ENCODE measurements around the gene TCAF1.

TCAF1 gene, protein sequence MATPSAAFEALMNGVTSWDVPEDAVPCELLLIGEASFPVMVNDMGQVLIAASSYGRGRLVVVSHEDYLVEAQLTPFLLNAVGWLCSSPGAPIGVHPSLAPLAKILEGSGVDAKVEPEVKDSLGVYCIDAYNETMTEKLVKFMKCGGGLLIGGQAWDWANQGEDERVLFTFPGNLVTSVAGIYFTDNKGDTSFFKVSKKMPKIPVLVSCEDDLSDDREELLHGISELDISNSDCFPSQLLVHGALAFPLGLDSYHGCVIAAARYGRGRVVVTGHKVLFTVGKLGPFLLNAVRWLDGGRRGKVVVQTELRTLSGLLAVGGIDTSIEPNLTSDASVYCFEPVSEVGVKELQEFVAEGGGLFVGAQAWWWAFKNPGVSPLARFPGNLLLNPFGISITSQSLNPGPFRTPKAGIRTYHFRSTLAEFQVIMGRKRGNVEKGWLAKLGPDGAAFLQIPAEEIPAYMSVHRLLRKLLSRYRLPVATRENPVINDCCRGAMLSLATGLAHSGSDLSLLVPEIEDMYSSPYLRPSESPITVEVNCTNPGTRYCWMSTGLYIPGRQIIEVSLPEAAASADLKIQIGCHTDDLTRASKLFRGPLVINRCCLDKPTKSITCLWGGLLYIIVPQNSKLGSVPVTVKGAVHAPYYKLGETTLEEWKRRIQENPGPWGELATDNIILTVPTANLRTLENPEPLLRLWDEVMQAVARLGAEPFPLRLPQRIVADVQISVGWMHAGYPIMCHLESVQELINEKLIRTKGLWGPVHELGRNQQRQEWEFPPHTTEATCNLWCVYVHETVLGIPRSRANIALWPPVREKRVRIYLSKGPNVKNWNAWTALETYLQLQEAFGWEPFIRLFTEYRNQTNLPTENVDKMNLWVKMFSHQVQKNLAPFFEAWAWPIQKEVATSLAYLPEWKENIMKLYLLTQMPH
- 13.9 to 44.2 (median 25.7) reads per million in 4 experiments for total RNA-seq

DNA sequence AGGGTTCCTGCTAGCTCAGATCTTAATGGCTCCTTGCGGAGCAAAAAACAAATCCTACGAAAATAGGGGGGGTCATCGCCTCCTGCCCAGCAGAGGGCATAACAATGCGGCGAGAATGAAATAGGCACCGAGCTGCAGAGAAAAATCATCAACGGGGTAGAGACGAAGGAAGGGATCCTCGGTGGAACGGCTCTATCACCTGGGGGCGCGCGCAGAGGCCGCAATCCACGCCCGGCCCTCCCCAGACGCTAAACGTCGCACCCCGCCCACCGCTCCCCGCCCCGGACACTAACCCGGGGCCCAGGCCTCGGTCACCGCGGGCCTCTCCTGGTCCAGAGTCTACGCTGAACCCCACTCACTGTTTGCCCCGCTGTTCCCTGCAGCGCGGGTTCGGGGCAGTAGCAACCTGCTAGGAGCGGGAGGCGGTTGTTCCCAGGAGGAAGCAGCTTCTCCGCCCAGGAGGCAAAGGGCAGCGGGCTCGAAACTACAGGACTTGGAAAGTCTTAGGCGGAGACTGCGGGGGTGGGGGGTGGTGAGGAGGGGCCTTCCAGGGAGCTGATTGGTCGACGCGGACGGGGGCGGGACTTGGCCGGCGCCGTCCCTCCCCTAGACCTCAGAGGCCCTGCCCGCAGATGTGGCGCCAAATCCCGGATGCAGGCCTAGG lies at the start of gene TCAF1:
TCAF1 (minus strand) TSS at position 509 of the 664 bp plus-strand sequence. CDS start 25,568 bp downstream, outside the sequence.
- peak; percentile 83 for DNase-seq

DNA sequence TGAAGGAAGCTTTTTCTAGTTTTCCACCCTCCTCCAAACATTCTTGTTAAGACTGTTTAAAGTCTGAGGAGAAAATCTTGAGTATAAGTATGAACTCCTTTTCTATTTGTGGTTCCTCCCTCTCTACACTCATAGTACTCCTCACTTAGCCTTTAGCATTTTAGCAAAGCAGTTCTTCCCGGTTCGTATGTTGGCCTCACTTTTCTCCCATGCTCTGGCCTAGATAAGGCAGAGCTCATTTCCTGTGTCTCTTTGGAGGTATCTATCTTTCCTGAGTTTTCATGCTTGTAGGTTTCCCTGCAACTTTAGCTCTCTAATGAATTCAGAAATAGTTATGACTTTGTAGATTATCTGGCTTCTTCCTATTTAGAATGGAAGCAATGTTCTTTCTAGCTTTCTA lies 46.8 kb upstream of the TCAF1 start:
- DNase-seq, result no peak

DNA sequence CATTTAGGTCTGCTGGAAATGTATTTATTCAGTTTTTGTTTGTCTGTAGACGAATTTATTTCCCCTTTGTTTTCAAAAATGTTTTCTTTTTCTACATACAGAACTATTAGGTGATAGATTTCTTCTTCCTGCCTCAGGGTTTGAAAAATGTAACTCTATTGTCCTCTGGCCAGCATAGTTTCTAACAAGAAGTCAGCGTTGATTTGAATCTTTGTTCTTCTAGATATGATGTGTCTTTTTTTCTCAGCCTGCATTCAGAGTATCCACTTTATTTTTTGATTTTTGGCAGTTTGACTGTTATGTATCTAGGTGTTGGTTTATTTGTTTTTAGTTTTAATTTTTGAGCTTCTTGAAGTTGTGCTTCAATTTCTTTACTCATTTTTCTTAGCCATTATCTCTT lies 45.1 kb upstream of the TCAF1 start:
- DNase-seq, result no peak

DNA sequence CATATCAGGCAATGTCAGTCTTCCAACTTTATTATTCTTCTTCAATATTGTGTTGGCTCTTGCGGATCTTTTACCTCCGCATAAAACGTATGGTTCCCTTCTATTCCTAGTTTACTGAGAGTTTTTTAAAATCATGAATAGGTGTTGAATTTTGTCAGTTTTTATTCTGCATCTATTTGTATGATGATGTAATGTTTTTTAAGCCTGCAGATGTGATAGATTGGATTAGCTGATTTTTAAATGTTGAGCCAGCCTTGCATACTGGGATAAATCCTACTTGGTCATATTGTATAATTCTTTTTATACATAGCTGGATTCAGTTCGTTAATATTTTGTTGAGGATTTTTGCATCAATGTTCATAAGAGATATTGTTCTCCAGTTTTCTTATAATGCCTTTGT lies 43.4 kb upstream of the TCAF1 start:
- no peak for DNase-seq

DNA sequence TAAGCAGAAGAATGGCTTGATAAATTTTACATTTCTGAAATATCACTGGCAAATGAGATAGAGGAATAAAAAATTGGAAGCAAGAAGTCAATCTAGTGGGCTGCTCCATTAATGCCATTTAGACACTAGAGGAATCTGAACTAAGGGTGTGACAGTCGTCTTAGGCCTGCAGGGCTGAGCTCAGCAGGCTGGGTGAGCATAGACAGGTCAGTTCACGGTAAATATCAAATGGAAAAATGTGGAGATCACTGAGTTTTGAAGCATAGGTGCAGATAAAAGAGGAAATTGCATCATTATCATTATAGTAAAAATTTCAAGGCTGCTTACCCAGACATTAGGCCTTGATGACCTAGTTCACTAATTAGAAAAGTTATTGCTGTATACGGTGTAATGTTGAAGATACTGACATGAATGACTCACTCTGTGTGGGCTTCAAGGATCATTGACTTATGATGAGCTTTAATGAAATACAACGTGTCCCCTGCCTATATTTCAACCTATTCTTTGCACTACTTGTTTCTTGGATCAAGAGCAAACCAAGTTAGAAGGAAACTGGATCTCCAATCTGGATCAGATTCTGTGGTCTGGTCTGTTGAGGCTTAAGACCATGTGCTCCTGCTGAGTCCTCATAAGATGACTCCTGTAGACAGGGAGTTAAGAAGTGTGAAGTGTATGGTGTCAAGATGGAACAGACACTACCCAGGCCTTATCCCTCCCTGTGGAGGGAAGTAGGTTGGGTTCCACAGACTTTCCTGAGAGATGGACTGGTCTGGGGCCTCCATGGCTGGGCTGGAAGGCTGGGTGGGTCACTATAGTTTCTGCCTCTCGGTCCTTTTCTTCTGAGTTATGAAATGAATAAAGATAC lies 36.6 kb upstream of the TCAF1 start:
- DNase-seq, result no peak

DNA sequence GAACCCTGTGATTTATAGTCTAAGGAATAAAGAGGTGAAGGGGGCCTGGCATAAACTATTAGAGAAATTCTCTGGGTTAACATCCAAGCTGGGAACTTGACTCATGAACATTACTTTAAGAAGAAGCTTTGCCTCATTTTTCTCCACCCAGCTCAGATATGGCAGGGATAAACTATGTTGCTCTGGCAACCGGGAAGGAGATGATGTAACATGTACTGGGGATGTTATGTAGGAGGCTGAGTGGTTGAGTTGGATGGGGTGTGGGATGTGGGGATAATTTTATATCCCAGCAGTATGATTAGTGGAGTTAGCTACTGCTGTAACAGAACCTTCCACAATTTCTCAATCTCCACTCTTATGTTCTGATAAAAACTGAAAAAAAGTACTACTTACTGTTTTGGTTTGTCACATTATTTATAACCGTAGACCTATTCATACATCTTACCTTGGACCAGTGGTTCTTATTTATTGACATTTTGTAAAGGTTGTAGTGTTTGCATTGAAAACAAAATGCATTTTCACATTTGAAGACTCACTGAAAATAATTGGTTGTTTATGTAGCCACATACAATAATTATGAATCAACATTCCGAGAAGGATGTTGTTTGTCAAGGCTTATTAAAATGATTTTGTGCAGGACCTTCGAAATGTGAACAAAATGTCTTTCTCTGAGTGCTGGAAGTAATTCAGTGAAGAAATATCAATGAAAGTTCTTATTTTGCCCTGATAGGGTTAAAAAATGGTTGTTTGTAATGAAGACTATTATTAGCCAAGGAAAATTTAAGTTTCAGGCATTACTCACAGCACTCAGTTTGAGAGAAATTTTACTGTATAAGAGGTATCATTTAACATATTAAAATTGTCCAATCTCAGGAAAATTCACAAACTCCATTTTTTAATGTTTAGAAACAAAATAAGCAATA lies 34.4 kb upstream of the TCAF1 start:
- no peak for DNase-seq

DNA sequence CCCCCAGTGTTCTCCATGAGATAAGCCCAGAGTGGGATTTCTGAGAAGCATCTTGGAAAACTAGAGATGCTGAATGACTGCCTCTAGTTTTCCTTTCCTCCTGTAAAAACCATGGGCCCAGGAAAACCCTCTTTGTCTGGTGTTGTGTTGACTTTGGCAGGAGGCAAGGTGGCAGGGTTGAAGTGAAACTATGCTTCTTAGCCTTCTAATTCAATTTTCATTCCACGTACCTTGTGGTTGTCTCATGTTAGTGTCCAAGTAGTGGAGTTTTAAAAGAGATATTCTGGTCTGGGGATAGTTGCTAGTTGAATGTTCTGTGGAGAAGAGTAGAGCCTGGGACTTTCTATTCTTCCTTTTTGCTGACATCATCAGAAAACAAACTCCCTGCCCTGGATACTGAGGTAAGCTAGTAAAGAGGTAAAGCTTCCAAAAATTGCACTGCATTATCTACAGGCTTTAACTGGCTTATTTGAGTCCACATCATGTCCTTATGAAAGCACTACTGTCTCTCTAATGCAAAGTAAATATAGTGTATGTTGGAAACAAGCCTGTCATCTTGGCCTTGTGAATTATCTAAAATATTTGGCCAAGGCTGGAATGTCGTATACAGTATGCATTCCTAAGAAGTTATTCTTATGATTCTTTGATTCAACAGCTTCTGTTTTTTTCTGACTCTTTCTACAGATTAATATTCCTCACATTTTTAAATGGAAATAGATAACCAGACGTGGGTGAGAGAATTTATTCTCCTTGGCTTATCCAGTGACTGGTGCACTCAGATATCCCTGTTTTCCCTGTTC lies 32.8 kb upstream of the TCAF1 start, which contains the start of gene OR2F2:
OR2F2 (plus strand) TSS at position 708 of the 800 bp plus-strand sequence; CDS start at position 708, 0 bp downstream.
- DNase-seq, result no peak

DNA sequence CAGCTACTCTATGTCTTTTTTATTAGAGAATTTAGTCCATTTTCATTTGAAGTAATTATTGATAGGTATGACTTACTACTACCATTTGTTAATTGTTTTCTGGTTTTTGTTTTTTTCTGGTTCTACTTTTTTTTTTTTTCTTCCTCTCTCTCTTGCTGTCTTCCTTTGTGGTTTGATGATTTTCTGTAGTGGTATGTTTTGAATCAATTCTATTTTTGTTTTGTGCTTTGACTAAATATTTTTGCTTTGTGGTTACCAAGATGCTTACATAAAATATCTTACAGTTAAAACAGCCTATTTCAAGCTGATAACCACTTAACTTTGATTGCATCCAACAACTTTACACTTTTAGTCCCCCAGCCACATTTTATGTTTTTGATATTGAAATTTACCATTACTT lies 29.8 kb upstream of the TCAF1 start:
- no peak for DNase-seq

DNA sequence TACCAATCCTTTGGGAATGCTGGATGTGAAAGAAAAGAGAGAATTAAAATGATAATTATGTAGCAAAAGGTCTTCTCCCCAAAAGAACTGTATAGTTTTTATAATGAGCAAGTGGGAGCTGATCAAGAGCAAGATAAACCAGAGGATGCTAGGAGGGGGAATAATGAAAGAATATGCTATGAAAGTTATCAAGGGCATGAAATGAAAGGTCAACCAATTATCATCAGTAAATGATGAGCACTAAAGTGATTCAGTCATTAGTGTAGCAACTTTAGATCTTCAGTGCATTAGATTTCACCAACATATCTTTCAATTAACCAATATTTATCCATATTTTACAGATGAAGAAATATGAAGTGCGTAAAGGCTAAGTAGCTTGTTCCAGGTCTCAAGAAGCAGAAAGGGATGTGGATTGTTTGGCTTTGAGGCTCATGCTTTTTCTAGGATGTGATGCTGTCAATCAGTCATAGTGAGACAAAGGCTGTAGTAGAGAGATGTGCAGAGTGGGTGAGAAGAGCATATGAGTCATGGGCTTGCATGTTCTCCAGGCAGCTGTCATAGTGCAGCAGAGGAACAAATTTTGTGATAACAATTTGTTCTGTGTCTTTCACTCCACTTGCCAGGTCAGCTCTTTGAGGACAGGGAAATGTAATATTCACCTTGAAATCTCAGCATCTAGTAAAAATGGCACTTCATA lies 27.4 kb upstream of the TCAF1 start:
- no peak for DNase-seq

DNA sequence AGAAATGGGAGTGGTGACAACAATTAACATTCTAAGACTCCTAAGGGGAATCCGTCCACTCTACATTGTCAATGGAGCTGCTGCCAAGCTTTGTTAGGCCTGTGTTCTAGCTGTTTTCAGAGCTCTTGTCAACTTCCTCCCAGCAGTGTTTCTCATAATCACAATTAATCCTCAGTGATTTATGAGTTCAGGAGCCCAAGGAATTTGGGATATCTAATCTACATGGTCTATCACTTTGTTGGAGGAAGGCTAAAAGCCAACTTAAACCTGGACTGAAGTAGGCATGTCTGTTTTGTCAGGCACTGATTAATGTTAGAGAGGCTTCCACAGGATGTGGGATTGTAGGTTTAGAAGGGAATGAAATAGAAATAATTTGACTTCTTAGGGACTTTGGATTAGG lies 22.9 kb upstream of the TCAF1 start:
- no peak for DNase-seq

DNA sequence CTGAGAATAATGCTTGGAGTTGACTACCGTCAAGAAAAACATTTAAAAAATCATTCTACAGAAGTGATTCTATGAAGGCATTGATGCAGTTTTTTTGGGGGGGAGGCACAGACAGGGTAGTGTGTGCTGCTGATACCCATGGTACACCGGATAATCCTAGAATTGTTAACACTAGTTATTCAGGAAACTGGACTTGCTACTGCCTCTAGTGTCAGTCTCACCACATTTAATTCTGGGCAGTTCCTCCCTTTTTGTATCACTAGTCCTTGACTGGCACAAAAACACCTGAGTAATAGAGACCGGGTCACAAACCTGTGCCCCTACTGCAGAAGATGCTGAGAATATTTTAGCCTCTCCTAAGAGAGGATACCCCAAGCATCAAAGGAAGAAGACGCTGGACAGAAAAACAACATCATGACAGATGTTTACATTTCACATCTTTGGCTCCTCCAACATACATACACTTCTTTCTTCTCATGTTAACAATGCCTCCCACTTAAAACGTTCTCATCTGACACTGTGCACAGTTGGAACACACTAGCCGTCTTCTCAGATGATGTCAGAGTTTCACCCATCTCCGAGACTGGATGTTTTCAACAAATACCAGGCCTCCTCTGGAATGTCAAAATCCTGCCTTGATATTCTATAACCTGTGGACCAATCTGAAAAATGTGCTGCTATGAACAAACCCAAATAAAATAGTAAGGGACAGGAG lies 13.1 kb upstream of the TCAF1 start:
- no peak for DNase-seq

DNA sequence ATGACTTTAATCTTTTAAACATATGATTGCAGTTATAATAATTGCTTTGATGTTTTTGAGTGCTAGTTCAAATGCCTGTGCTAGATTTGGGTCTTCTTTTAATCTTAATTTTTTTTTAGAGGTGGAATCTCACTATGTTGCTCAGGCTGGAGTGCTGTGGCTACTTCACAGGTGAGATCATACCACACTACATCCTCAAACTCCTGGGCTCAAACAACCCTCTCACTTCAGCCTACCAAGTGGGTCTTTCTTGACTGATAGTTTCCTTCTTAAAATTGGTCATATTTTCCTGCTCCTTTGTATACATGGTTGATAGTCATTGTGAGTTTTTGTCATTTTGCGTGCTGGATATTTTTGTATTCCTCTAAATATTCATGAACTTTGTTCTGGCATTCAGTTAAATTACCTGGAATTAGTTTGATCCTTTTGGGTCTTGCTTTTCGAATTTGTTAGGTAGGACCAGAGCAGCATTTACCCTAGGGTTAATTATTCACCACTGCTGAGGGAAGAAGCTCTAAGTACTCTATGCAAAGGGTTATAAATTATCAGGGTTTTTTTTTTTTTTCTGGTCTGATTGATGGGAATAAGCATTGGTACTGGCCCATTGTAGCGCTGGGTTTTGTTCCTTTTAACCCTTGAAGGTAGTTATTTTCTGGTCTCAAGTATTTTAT lies 12.1 kb upstream of the TCAF1 start:
- no peak for DNase-seq

DNA sequence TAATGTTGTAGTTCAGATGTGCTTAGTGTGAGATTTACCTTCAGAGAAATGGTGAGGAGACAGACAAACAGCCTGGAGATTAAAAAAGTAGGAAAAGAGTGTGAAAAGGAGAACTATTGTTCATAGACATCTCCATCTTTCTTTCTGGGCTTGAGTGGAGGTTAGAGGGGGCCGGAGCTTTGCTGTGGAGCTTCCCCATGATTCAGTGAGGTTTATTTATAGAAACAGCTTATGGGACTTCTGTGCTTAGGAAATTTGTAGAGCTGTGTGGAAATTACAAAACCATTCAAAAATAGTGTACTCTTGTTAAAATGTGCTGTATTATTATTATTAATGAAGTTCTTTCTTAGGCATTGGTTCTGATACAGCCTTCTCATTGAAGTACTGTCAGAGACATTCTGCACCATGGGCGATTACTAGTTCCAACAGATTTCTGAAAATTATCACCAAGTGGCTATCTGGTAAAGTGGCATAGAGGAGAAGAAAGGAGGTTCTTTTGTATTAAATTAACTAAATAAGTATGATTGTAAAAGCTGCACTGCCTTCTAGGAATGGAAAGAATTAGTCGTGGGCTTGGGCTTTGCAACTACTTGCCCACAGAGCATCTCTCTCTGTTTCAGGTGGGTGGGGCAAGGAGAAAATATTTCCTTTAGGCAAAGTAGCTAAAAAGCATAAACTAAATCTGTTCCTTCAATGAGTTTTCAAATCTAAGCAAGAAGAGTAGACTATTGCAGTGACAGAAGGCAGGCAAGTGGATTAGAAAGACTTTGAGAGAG lies 8.7 kb upstream of the TCAF1 start:
- DNase-seq, result no peak

DNA sequence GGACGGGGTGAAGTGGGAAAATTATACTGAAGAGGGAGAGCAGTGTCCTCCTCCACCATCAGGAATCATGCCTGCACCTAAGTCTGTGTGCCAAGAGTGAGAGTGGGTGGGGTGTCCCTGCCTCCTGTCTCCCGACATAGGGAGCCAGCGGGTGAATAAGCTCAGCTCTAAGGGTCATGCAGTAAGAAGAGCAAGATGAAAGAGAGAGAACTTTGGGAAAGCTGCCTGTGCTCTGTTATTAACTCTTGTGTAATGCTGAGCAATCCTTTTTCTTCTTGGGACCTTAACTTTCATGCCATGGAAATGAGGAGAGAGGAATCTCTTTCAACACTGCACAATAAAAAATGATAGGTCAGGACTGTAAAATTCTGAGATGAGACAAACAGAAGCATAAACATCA lies 7.9 kb upstream of the TCAF1 start:
- DNase-seq, result no peak

DNA sequence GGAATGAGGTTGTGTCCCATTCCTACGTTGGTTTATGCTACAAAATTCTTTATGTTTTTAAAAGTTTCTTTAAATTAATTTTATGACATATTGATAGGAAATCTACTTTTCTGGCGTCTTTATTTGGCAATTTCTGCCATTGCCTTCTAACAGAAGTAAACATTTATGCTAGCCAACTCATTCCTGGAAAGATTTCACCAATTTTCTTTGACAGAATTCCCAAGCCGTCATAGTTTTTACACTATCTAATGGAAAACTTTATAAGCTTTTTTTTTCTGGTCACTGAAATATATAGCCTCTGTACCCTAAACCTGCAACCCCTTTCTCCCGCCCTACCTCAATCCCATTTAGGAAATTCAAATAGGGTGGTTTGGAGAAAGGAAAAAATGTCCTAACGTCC lies 6.1 kb upstream of the TCAF1 start:
- no peak for DNase-seq

DNA sequence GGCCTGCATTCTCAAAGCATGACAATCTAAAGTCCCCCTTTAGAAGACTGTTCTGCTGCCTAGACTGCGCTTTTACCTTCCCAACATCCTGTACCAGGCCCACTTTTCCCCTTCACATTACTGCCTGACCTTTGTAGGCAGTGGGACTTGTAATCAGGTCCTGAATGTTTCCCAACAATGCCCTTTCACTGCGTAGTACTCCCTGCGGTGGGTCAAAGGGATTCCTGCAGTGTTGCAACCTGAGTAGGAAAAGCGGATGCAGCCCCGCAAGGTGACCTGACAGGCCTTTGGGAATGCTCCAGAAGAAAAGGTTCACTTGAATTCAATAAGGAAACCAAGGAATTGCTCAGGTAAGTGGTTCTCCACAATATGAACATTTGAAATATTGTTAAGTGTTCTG lies 4.9 kb upstream of the TCAF1 start:
- no peak for DNase-seq

DNA sequence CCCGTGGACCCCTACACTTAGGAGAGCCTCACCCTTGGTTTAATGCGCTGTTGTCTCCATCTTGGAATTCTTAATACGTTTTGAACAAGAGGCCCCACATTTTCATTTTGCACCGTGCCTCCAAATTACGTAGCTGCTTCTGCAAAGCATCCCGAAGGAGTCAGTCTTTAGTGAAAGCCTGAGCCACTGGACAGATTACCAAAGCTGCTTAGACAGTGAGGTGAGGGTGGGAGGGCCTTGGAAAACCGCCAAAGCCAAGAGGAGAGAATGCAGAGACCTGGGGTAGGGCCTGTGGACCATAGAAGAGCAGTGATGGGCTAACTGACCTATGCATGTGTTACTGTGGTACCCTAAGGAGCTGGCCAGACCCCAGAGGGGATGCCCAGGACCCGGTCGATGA lies 4.2 kb upstream of the TCAF1 start:
- DNase-seq, result no peak

Data from effector CD8-positive, alpha-beta T cell (primary cell).